ENCODE measurements around the gene DOK3. TPM values are rescaled to one million over a fixed set of nuclear protein-coding genes. Genes with fewer than 3 reads are reported as not detected.

The DOK3 gene
- total RNA-seq, 1 donor from 2014 or later: 22.6 TPM

DNA sequence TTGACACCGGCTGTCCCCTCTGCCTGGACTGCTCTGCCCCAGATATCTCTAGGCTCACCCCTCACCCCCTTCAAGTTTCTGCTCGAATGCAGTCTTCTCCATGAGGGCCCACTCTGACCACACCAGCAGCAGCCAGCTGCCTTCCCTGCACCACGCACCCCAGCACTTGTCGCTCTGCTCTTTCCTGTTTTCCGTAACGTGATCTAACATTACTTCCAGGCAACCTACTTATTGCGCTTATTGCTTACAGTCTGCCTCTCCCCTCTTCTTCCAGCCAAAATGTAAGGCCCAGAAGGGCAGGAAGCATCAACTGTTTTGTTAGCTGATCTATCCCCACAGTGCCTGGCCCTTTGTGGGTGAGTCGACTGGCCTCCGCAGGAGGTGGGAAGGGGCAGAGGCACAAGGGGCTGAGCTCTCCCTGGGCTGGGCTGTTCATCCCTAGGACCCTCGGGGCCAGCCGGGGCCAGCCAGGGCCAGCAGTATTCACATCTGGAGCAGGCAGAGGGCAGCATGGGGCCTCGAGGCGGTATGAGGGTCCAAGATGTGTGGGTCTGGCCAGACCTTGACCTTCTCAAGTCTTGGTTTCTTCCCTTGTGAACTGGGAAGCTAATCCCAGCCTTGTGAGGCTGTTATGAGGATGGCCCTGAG lies 24.6 kb downstream of the DOK3 start:
- DNase-seq (ENCODE audit: low spot score): no peak

DNA sequence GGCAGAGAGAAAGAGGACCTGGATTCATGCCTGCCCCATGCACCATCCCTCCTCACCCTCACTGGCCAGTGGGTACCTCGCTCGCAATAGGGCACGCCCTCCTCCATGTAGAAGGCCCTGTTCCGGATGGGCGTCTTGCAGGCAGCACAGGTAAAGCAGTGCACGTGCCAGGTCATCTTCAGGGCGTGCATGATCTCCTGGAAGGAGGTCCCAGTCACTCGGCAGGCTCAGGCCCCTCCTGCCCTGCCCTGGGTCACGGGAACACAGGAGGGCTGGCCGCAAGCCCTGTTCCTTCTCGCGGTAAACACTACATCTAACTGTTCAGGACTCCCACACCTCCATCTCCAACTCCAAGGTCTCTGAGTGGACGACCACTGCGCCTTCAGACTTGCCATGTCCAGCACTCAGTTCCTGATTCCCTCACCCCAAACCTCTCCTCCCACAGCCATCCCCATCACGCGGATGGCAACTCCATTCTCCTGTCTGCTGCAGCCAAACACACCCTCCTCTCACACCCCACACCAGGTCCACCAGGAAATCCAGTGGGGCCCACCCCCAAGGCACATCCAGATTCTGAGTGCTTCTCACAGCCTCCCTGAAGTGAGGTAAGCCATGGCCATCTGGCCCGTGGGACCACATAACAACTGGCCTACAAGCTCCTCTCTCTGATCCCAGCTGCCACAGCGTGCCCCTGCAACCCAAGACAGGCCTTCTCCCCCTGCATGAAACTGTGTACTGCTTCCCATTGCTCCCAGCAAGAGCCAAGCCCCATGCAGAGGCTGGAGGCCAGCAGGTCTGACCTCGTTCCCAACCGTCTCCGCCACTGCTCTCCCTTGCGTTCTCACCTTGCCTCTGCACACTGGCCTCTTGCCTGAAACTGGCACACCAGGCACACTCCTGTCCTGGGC lies 25.4 kb downstream of the DOK3 start:
- DNase-seq (ENCODE audit: low spot score): no peak

DNA sequence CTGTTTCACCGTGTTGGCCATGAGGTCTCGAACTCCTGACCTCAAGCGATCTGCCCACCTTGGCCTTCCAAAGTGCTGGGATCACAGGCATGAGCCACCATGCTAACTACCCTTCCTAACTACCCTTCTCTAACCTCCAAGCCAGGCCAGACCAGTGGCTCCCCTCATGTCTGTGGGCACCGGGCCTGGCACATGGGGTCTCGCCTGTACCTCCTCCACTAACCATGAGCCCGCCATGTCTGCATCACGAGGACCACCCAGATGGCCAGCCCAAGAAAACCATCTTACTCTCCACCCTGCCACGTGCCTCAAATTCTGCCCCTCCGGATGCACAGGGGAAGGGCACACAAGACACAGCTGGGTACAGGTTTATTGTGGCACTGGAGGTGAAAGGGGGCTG lies 26.6 kb downstream of the DOK3 start:
- DNase-seq (ENCODE audit: low spot score): no peak

DNA sequence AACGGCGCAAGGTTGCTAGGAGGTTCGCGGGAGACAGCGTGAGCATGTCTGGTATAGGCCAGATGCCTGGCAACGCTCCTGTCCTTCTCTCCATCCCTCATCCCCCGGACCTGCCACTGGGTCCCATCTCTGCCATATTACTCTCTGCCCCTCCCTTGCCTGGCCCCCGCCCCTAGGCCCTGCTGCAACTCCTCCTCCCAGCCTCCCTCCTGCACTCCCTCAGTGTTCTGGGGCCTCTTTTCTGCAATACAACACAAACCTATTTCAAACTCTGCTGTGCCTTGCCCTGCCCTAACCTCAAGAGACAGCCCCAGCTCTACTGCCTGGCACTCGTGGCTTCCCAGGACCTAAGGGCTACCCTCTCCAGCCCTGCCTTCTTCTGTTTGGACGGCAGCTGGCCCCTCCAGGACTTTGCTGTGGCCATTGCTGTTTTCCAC lies 27.2 kb downstream of the DOK3 start:
- no peak for DNase-seq (ENCODE audit: low spot score)

DNA sequence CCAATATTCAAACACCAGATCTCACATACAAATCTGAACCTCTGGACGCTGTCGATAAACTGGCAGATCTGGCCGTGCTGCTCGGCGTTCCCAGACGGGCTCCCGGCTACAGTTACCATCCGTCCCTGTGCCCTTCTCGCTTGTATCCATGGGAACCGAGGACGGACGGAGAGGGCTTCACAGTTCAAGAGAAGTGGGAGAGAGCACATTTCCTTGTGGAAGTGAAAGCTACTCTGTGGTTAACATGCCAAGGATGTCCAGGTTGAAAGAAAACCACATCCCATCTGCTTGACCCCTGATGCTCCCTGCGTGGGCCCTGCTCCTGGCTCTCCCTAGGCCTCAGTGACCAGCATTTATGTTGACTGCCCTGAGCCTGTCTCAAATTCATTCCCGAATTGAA lies 29.9 kb downstream of the DOK3 start:
- DNase-seq (ENCODE audit: low spot score): no peak

DNA sequence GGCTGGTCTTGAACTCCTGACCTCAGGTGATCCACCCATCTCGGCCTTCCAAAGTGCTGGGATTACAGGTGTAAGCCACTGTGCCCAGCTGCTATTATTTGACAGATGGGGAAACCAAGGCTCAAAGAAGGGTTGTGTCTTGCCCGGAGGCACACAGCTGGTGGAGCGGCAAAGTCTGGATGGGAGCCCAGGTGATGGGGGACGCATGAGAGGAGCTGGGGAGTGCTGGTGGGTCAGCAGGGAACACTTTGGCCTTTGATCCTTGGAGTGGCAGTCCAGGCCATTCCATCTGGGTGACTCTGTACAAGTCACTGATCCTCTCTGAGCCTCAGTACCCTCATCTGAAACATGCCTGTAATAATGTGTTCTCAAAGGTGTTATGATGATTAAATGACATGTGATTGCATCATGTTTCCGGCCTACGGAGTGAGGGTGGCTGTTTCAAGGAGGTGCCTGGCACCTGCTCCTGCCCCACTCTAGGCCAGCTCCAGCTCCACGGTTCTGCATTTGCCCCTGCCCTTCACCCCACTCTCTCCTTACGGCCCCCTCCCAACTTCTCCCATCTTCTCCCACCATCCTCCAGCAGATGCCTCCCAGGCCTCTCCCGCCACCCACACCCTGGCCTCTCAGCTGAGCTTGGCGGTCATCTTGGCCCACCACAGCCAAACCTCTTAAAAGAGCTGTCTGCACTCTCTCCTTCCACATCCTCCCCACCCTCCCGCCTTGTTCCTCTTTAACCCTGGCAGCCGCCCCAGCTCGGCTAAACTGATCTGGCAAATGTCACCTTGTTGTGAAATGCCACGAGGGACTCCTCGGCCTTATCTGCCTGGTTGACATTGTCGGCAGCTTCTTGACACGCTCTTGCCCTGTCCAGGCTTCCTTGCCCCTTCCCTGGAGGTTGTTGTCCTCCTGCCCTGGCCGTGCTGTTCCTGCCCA lies 30.6 kb downstream of the DOK3 start:
- DNase-seq (ENCODE audit: low spot score): no peak

DNA sequence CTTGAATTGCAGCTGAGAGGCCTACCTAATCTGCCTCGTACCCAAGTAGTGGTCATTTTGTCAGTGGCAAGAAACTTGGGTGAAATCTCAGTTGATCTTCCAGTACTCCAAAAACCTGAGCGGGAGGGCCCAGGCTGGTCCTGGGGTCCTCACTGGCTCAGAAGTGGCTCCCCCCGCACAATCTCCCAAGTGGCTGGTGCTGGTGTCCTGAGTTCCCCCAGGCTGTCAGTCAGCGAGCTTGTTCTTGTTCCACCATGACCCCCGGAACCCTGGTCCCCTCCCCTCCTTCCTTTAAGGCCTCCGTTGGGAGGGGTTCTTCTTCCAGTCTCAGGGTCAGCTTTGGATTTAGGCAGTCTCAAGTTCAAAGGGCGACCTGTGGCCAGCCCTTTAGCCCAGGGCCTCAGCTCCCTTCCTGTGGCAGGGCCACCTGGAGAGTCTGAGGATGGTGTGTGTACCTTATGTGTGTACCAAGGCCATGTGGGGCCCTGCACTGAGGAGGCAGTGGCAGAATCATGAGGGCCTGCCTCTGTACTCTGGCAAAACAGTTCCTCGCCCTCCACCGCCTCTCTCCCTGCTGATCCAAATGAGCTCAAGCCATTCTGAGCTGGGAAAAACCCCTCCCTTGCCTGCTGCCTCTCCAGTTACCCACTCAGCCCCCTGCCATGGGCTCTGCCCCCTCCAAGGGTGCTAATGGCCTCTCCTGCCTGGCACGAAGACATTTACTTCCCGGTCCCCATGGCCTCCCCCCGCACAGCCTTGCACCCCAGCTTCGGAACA lies 31.7 kb downstream of the DOK3 start:
- no peak for DNase-seq (ENCODE audit: low spot score)

DNA sequence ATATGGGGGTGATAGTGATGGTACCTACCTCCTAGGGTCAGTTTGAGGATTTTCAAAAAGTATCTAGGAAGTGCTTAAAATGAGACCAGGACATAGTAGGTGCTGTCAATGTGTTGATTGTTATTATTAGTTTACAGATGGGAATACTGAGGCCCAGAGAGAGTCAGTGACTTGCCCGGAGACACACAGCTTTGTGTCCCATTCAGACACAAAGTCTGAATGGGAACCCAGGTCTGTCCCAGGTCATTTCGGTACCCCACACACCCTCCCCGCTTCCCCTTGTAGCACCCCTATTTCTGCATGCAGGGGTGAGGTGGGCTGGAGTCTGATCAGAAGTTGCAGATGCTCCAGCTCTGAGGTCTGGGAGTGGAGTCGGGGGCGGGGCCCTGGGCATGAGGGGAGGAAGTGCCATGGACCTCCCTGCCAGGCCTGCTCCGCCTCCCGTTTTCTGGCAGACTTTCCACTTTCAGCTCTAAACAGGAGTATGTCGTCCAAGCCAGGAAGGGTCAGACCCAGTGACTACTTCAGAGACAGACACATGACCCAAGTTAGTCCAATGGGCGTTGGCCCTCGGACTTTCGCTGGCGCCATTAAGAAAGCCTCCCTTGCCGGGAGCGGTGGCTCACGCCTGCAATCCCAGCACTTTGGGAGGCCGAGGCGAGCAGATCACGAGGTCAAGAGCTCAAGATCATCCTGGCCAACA lies 32.9 kb downstream of the DOK3 start:
- no peak for DNase-seq (ENCODE audit: low spot score)

DNA sequence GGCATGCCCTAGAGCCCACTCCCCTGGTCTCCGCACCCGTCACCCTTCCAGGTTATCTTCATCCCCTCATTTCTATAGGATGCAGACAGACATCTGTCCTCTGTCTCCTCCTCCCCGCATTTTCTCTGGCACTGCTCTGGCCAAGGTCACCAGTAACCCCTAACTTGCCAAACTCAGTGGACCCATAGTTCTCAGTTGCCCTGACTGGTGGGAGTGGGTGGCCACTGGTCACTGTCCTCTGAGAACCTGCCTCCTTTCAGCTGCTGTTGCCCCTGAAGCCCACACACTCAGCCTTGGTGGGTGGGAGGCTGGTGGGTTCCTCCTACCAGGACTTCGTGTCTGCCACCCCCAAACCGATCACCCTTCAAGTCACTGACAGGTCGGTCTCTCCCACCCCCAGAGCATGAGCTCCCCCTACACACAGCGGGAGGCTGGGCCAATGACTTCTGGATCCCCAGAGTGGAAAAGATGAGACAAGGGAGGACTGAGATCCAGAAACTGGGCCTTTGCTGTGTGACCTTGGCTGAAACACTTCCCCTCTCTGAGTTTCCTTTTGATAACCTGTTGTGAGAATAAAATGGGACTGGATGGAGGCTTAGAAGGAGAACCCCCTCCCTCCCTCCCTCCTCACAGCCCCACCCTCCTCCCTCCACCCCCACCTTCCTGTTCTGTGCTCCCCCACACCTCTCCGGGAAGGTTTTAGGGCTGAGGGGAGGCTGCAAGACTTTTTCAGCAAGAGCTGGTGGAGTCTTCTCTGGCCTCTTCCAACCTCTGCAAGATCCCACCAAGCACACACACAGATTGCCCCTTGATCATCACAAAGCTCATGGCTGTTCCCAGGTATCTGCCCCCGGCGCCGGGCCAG lies 33.8 kb downstream of the DOK3 start:
- no peak for DNase-seq (ENCODE audit: low spot score)

DNA sequence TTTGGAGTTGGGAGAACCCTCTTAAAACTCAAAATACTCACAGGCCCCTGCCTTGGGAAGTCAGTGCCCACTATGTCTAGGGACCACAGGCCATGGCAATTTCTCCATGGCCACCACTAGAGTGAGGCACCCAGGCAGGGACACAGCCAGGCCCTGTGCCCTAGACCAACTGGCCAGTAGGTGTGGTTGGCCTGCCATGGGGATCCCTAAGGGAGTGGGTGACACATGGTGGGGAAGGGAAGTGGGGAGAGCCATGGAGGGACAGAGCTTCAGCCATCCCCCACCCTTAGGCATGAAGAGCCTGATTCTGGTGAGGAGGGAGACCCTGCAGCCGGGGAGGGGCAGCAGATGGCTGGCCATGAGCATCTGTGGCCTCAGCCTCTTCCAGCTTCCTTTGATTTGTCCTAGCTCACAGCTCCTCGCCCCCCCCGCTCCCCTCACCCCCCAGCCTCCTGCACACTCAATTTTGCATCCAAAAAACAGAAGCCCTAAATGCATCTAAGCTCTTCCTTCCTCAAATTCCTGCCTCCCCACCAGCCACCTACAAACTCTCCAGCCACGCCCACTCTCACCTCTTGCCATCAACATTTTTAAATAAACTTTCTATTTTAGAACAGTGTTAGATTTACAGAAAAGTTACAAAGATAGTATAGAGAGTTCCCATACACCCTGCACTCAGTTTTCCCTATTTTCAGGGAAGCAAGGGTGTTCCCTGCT lies 34.6 kb downstream of the DOK3 start:
- DNase-seq (ENCODE audit: low spot score): no peak

DNA sequence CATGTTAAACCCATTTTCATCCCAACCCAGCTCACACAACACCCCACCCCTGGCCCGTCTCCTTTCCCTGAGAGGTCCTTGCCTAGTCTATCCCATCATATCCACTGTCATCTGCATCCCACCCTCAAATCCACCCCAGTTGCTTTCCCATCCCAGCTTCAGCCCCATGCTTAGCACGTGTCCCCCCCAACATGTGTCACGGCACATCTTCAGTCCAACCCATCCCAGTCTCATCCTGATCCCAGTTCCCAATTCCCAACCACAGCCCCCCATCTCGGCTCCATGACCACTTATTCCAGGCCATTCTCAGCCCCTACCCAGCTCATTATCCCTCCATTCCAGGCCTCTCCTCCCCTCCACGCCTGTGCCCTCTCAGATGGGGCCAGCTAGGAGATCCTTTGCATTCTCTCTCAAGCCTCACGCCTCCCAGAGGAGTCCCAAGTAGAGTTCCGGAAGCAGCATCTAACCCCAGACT lies 35.6 kb downstream of the DOK3 start:
- no peak for DNase-seq (ENCODE audit: low spot score)

DNA sequence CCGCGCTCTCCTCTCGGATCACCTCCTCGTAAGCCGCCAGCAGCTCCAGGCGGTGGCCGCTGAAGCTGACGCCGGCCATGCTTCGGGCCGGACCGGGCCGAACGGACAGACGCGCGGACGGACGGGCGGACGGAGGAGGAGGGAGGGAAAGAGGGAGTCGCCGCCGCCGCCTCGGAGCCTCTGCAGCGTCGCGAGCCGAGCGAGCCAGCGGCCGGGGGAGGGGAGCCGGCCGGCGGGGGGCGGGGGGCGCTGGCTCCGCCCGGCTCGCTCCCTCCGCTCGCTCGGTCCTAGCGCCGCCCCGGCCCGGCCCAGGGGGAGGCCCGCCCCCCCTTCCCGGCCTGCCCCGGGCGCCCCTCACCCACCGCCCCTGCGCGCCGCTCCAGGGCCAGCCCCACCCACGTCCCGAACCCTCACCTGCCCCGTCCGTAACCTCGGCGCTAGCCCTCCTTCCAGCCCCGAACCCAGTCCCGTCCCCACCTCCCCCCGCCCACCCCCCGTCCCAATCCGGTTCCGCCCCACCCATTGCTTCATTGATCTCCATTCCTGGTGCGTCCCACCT lies 36.1 kb downstream of the DOK3 start, which contains the start of gene DBN1:
Gene DBN1, minus strand, starts transcription at position 192 of the 559 bp plus-strand sequence. Its CDS starts 113 bp downstream, at position 79.
- no peak for DNase-seq (ENCODE audit: low spot score)

DNA sequence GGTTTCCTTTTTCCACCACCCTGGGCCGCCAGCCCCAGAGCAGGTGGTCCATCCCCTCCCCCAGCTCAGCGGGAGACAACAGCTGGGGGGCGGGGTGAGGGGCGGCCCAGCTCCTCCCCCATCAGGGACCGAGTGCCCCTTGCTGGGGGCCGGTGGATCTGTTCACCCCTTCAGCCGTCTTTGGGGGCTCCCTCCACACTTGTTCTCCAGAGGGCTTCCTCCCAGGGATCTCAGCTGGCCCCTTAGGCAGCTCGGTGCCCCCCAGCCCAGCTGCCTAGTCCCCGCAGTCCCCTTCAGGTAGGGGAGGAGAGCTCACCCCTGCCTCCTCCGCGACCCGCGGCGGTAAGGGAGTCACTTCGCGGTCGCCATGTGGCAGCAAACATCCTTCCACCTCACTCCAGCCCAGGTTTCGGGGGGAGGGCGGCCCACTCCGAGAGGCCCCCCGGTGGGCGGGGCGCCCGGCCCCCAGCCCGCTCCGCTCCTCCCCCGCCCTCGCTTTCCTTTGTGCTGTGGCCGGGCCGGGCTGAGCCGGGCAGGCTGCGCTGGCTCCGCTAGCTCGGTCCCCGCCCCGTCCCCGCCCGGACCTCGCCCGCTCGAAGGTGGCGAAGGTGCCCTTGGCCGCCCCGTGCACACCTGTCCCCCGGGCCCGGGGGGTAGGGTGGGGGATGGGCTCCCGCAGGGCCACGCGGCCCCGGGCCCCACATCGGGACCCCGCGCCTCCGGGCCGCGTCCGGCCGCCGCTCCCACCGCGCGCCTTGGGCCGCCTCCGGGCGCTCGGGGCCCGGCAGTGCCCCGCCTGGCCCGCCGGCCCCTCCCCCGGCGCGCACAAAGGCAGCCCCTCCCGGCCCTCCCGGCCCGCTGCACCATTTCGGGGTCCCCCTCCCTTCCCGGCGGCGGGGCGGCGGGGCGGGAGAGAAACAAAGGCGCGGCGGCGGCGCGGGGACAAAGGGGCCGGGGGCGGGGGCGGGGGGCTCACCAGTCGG lies 36.9 kb downstream of the DOK3 start:
- no peak for DNase-seq (ENCODE audit: low spot score)

DNA sequence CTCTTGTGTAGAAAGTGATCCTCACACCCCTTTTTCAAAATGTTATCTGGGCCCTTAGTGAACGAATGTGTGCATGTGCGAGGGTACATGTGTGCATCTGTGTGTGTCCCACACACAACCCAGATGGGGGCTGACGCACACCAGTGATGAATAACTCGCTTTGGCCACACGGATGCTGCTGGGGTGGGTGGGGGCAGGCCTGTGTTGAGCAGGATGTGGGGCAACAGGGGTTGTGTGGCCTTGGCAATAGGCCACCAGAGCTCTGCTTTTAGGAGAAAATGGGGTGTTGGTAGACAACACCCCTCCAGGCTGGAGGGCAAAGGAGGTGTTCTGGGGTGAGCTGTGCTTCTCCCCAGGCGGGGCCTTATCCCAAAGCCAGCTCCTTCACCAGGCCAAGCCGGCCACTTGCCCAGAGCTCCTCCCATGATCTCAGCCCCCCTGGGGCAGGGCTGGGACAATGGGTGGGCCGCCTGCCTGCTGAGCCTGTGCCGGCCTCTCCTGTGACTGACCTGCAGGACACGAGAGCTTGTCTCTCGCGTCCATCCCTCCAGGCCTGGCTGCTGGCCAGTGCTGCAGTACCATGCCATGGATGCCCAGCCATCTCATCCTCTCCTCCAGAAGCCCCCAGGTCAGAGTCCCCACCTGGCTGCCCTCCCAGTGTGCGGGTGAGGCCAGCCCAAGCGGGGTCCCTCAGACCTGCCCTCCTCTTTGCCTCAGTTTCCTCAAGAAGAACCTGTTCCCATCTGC lies 37.8 kb downstream of the DOK3 start:
- no peak for DNase-seq (ENCODE audit: low spot score)

DNA sequence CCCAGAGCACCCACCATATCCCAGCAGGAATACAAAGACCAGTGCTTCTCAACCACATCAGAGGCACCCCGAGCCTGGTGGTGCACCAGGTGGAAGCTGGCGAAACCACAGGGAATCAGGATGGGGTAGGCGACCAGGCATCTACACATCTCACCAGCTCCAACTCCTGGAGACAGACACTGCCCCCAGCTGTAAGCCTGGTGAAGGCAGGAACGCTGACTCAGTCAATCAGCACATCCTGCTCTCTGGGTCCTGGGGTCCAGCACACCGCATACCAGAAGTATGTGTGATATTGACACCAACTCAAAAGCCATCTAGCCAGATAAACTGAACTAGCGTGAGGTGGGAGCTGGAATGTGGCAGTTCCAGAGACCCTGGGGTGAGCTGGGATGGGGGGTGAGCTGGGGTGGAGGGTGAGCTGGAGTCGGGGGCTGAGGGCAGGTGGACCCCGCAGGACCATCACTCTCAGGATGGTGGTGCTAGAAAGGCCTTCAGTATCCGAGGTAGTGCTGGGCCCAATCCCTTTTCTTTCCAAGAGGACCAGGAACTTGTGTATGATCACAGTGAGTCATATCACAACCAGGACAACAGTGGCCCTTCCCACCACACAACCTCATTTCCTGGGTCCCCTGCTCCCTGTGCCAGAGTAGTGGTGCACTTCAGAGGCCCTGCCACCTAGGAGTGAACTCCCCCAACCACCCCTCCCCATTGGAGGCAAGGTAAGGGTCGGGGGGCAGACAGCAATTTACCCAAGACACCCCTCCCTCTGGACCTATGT lies 38.7 kb downstream of the DOK3 start:
- no peak for DNase-seq (ENCODE audit: low spot score)
